ENCODE data around the gene JPH2.
A peak's percentile ranks its signal among the peaks of the same experiment; 100 is the strongest.

JPH2 gene

DNA sequence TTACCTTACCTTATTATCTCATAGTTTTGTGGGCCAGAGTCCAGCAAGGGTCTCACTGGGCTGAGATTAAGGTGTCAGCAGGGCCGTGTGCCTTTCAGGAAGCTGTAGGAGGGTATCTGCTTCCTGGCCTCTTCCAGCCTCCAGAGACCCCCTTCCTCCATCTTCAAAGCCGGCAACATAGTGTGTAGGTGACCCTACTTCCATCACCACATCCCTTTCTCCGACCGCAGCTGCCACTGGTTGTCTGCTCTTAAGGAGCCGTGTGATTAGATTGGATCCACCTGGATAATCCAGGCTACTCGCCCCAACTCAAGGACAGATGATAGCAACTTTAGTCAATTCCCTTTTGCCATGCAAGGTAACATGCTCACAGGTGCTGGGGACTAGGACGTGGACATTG, 91.2 kb downstream of the JPH2 start:
- Histone ChIP-seq H3K9me3 (ENCODE audit: insufficient read depth, low read length) (no peaks in the 10 kb centered on the region), H3K4me3 (ENCODE audit: insufficient read length, low read depth) (no peak overlapping the region), H3K36me3 (ENCODE audit: insufficient read depth, insufficient read length, low read length) (no peaks in the 10 kb centered on the region), H3K27me3 (ENCODE audit: insufficient read depth, insufficient read length) (no peaks in the 10 kb centered on the region), H3K9ac (ENCODE audit: insufficient read length, low read depth) (no peak overlapping the region), H3K4me1 (ENCODE audit: insufficient read depth, insufficient read length) (no peaks in the 10 kb centered on the region)
- DNase-seq (ENCODE audit: low read depth, low spot score): no peak
- no peak for TF ChIP-seq YY1 (IDR thresholded peaks at IDR 0.05; ENCODE audit: insufficient read depth, insufficient read length)
- no peak for TF ChIP-seq SUZ12 (IDR thresholded peaks at IDR 0.05; ENCODE audit: extremely low read depth, insufficient read depth, insufficient read length)
- TF ChIP-seq ZNF274 (IDR thresholded peaks at IDR 0.05; ENCODE audit: low read depth, low read length): no peak

DNA sequence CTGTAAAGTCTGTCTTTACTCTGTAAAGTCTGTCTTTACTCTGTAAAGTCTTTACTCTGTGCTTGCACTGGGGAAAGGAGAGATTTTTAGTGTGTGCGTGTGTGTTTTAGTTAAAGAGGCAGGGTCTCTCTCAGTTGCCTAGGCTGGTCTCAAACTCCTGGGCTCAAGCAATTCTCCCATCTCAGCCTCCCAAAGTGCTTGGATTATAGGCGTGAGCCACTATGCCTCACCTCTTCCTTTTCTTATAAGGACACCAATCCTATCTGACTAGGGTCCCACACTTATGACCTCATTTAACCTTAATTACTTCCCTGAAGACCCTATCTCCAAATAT, 93.8 kb downstream of the JPH2 start:
- H3K4me1 ChIP-seq (ENCODE audit: insufficient read depth, insufficient read length): no peaks in the 10 kb centered on the region
- no peak overlapping the region for H3K4me3 ChIP-seq (ENCODE audit: insufficient read length, low read depth)
- TF ChIP-seq ZNF274 (IDR thresholded peaks at IDR 0.05; ENCODE audit: low read depth, low read length) (no peak), YY1 (IDR thresholded peaks at IDR 0.05; ENCODE audit: insufficient read depth, insufficient read length) (no peak), SUZ12 (IDR thresholded peaks at IDR 0.05; ENCODE audit: extremely low read depth, insufficient read depth, insufficient read length) (no peak)
- no peaks in the 10 kb centered on the region for H3K27me3 ChIP-seq (ENCODE audit: insufficient read depth, insufficient read length)
- no peak overlapping the region for H3K9ac ChIP-seq (ENCODE audit: insufficient read length, low read depth)
- no peaks in the 10 kb centered on the region for H3K9me3 ChIP-seq (ENCODE audit: insufficient read depth, low read length)
- no peaks in the 10 kb centered on the region for H3K36me3 ChIP-seq (ENCODE audit: insufficient read depth, insufficient read length, low read length)
- no peak for DNase-seq (ENCODE audit: low read depth, low spot score)

DNA sequence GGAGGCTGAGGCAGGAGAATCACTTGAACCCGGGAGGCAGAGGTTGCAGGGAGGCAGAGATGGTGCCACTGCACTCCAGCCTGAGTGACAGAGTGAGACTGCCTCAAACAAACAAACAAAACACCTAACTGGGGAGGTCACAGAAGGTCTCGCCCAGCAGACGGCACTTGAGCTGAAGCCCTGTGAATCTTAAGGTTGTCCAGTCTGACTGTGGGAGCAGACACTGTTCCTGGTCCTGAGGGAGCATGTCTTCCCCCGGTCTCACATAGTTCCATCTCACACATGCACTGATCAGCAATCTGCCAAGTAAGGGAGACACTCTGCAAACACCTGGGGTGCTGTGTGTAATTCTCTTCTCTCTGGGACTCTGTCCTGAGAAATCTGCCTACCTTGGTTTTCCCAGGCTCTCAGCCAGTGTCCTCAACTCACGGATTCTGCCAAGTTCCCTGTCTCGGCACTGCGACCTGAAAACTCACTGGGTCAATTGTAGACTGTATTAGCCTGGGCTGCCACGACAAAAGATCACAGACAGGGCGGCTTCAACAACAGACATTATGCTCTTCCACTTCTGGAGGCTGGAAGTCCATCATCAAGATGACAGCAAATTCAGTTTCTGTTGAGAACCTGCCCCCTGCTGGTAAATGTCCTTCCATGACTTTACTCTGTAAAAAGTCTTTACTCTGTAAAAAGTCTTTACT, 94.3 kb downstream of the JPH2 start:
- no peak for TF ChIP-seq YY1 (IDR thresholded peaks at IDR 0.05; ENCODE audit: insufficient read depth, insufficient read length)
- TF ChIP-seq SUZ12 (IDR thresholded peaks at IDR 0.05; ENCODE audit: extremely low read depth, insufficient read depth, insufficient read length): no peak
- TF ChIP-seq ZNF274 (IDR thresholded peaks at IDR 0.05; ENCODE audit: low read depth, low read length): no peak
- peak; percentile 51 for DNase-seq (ENCODE audit: low read depth, low spot score)

DNA sequence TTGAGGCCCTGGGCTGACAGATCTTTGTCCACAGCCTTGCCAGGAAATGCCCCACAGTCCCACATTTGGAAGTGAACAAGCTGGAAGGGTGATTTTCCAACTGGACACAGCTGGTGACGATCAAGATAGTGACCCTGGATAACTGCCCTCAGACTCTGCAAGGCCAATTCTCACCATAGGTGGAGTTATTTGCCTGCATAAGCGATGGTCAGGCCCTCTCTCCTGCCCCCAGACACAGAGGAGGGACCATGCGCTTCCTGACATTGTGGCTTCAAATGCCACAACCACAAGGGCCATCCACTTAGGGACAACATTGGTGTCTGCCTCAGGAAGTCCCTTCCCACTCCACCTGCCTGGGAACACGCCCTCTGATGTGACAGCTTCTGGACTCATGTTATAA, 96.0 kb downstream of the JPH2 start:
- TF ChIP-seq SUZ12 (IDR thresholded peaks at IDR 0.05; ENCODE audit: extremely low read depth, insufficient read depth, insufficient read length) (no peak), YY1 (IDR thresholded peaks at IDR 0.05; ENCODE audit: insufficient read depth, insufficient read length) (no peak), ZNF274 (IDR thresholded peaks at IDR 0.05; ENCODE audit: low read depth, low read length) (no peak)
- Histone ChIP-seq H3K9ac (ENCODE audit: insufficient read length, low read depth) (no peak overlapping the region), H3K4me3 (ENCODE audit: insufficient read length, low read depth) (no peak overlapping the region), H3K36me3 (ENCODE audit: insufficient read depth, insufficient read length, low read length) (no peaks in the 10 kb centered on the region), H3K9me3 (ENCODE audit: insufficient read depth, low read length) (no peaks in the 10 kb centered on the region), H3K27me3 (ENCODE audit: insufficient read depth, insufficient read length) (no peaks in the 10 kb centered on the region), H3K4me1 (ENCODE audit: insufficient read depth, insufficient read length) (peaks cover 2% of the 10 kb centered on the region)
- DNase-seq (ENCODE audit: low read depth, low spot score): no peak

More for the DNA sequence above, 94.3 kb downstream of the JPH2 start:
- no peaks in the 10 kb centered on the region for H3K27me3 ChIP-seq (ENCODE audit: insufficient read depth, insufficient read length)
- peak overlapping the region; percentile 11 for H3K9ac ChIP-seq (ENCODE audit: insufficient read length, low read depth)
- H3K36me3 ChIP-seq (ENCODE audit: insufficient read depth, insufficient read length, low read length): no peaks in the 10 kb centered on the region
- no peak overlapping the region for H3K4me3 ChIP-seq (ENCODE audit: insufficient read length, low read depth)
- H3K4me1 ChIP-seq (ENCODE audit: insufficient read depth, insufficient read length): no peaks in the 10 kb centered on the region
- no peaks in the 10 kb centered on the region for H3K9me3 ChIP-seq (ENCODE audit: insufficient read depth, low read length)

DNA sequence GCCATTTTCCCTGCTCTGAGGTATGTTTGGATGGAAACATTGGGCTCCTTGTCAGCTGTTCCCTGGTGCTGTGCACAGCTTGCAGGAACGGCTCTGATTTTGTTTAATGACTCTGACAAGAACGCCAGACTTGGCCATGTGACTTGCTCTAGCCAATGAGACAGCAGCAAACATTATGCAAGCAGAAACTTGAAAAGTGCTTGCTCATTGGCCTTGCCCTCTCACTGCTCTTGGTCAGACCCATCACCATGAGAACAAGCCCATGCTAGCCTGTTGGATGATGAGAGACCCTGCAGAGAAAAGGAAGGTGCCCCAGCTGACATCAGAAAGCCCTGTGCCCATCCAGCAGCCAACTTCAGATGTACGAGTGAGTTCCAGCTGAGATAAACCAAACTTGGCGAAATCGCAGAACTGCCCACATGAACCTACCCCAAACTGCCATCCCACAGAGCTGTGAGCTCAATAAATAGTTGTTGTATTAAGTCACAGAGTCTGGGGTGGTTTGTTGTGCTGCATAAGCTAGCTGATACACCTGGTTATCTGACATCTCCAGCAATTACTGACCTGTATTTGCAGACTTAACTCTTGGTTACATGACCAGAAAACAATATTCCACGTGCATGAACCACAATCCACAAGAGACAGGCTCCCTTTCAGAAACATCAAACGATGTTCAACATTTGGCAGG, 96.9 kb downstream of the JPH2 start:
- Histone ChIP-seq H3K4me1 (ENCODE audit: insufficient read depth, insufficient read length) (peaks cover 2% of the 10 kb centered on the region), H3K9me3 (ENCODE audit: insufficient read depth, low read length) (no peaks in the 10 kb centered on the region), H3K27me3 (ENCODE audit: insufficient read depth, insufficient read length) (no peaks in the 10 kb centered on the region), H3K9ac (ENCODE audit: insufficient read length, low read depth) (no peak overlapping the region), H3K4me3 (ENCODE audit: insufficient read length, low read depth) (no peak overlapping the region), H3K36me3 (ENCODE audit: insufficient read depth, insufficient read length, low read length) (no peaks in the 10 kb centered on the region)
- no peak for TF ChIP-seq SUZ12 (IDR thresholded peaks at IDR 0.05; ENCODE audit: extremely low read depth, insufficient read depth, insufficient read length)
- TF ChIP-seq ZNF274 (IDR thresholded peaks at IDR 0.05; ENCODE audit: low read depth, low read length): no peak
- TF ChIP-seq YY1 (IDR thresholded peaks at IDR 0.05; ENCODE audit: insufficient read depth, insufficient read length): no peak
- DNase-seq (ENCODE audit: low read depth, low spot score): no peak

DNA sequence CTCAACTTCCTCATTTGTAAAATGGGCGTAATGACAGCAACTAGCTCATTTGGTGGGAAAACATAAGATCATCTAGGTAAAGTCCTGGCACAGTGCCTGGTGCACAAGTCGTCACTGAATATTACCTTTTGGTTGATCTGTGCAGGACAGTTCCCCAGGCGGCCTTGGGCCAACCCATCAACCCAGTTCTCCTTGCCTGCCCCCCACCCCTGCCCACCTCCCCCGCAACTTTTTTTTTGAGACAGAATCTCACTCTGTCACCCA, 99.2 kb downstream of the JPH2 start:
- Histone ChIP-seq H3K4me3 (ENCODE audit: insufficient read length, low read depth) (no peak overlapping the region), H3K4me1 (ENCODE audit: insufficient read depth, insufficient read length) (peaks cover 2% of the 10 kb centered on the region), H3K36me3 (ENCODE audit: insufficient read depth, insufficient read length, low read length) (no peaks in the 10 kb centered on the region), H3K9ac (ENCODE audit: insufficient read length, low read depth) (no peak overlapping the region), H3K9me3 (ENCODE audit: insufficient read depth, low read length) (no peaks in the 10 kb centered on the region), H3K27me3 (ENCODE audit: insufficient read depth, insufficient read length) (no peaks in the 10 kb centered on the region)
- no peak for TF ChIP-seq SUZ12 (IDR thresholded peaks at IDR 0.05; ENCODE audit: extremely low read depth, insufficient read depth, insufficient read length)
- no peak for TF ChIP-seq ZNF274 (IDR thresholded peaks at IDR 0.05; ENCODE audit: low read depth, low read length)
- no peak for TF ChIP-seq YY1 (IDR thresholded peaks at IDR 0.05; ENCODE audit: insufficient read depth, insufficient read length)
- DNase-seq (ENCODE audit: low read depth, low spot score): no peak

DNA sequence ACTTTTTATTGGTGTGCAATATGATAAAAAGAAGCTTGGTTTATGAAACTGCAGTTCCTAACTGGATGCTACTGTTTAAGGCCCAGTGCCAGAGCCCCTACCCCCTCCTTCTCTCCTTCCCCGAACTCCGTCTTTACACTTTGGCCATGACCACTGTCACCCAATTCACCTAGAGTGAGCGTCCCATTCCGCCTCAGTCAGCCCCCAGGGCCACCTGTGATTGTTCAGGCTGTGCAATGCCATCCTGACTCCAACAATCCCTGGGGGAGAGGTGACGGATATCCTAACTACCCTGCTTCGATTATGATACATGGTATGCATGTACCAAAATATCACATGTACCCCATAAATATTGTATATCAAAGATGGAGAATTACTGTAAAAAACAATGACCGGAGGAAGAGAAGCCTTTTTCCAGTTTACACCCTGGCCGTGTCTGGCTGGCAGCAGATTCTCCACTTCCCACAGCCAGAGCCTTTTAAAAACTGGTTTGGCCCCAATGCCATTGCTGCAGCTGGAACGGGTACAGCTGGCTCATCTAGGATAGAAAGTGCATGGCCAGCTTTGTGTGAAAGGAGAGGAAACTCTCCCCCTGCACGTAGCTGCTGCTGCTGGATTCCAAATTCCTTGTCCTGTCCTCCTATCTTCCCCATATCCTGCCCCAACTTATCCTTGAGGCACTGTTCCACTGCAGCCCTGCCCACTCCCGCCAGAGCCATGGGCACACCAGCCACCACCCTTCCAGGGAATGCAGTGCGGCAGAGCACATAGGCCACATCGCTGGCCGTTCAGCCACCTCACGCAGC, 99.7 kb downstream of the JPH2 start:
- Histone ChIP-seq H3K27me3 (ENCODE audit: insufficient read depth, insufficient read length) (no peaks in the 10 kb centered on the region), H3K36me3 (ENCODE audit: insufficient read depth, insufficient read length, low read length) (no peaks in the 10 kb centered on the region), H3K9me3 (ENCODE audit: insufficient read depth, low read length) (no peaks in the 10 kb centered on the region), H3K4me1 (ENCODE audit: insufficient read depth, insufficient read length) (peaks cover 2% of the 10 kb centered on the region), H3K9ac (ENCODE audit: insufficient read length, low read depth) (no peak overlapping the region), H3K4me3 (ENCODE audit: insufficient read length, low read depth) (no peak overlapping the region)
- DNase-seq (ENCODE audit: low read depth, low spot score): no peak
- TF ChIP-seq ZNF274 (IDR thresholded peaks at IDR 0.05; ENCODE audit: low read depth, low read length): no peak
- TF ChIP-seq YY1 (IDR thresholded peaks at IDR 0.05; ENCODE audit: insufficient read depth, insufficient read length): no peak
- TF ChIP-seq SUZ12 (IDR thresholded peaks at IDR 0.05; ENCODE audit: extremely low read depth, insufficient read depth, insufficient read length): no peak

All from NT2/D1 (cell line).